Glutamatergic neuron (in vitro differentiated cells): ENCODE measurements around the gene LIMCH1. TPM values are rescaled to one million over a fixed set of nuclear protein-coding genes. Genes with fewer than 3 reads are reported as not detected.

Source experiments
- DNase-seq: peaks from one replicate; pipeline ENCODE4 v3.0.0; 2022
- H3K27ac Mint-ChIP-seq: one replicate; pipeline ENCODE4 v1.8.0; 2020; ENCODE audit warnings: mild to moderate bottlenecking, mixed read lengths, inconsistent platforms; ENCODE audit not compliant: unreplicated experiment
- H3K27me3 Mint-ChIP-seq: one replicate; pipeline ENCODE4 v1.8.0; 2020; ENCODE audit warnings: mild to moderate bottlenecking, moderate library complexity, mixed read lengths, inconsistent platforms; ENCODE audit not compliant: unreplicated experiment
- H3K36me3 Mint-ChIP-seq: one replicate; pipeline ENCODE4 v1.8.0; 2020; ENCODE audit warnings: mild to moderate bottlenecking, mixed read lengths, inconsistent platforms; ENCODE audit not compliant: unreplicated experiment
- H3K4me1 Mint-ChIP-seq: one replicate; pipeline ENCODE4 v1.8.0; 2020; ENCODE audit warnings: mild to moderate bottlenecking, low read depth, mixed read lengths, inconsistent platforms; ENCODE audit not compliant: unreplicated experiment
- H3K4me3 Mint-ChIP-seq: one replicate; pipeline ENCODE4 v1.8.0; 2020; ENCODE audit warnings: mild to moderate bottlenecking, mixed read lengths, inconsistent platforms; ENCODE audit not compliant: unreplicated experiment
- H3K9me3 Mint-ChIP-seq: one replicate; pipeline ENCODE4 v1.8.0; 2020; ENCODE audit warnings: mild to moderate bottlenecking, moderate library complexity, mixed read lengths, inconsistent platforms; ENCODE audit not compliant: unreplicated experiment
- total RNA-seq: library from RNA; stranded (reverse); fragmentation: NEBNext Ultra II Directional; extraction: Animal tissue kit (Norgen Biotek cat#: 25700); gene quantifications from one replicate; pipeline ENCODE4 v1.2.1, GENCODE V29; 2021; ENCODE audit not compliant: unreplicated experiment
- TF ChIP-seq, protein P1 (sequence below): fragments of 200-600 bp; sonication (generic); IDR thresholded peaks from one replicate; pipeline ENCODE4 v1.5.0; 2021; ENCODE audit not compliant: partially characterized antibody, unreplicated experiment

Gene LIMCH1
- total RNA-seq, 1 donor from 2014 or later: 22.5 TPM

DNA sequence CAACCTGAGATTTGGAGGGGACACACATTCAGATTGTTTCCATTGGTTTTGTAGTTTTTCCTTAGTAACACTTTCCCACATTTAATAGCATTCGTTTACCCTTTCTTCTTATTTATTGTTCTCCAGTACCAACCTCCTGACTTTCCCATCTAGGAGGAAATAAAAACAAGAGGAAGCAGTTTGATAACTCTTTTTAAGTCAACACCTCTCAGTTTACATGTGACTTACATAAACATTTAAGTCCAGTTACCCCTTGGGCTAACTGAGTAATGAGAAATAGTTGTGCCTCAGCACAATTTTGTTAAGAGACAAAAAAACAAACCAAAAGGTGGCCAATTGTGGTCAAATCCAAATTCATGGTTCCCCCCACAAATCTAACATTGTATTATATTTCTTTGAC, 175.8 kb downstream of the LIMCH1 start:
- DNase-seq: no peak
- Mint-ChIP-seq H3K27me3 (no peaks in the 10 kb centered on the region), H3K27ac (no peak overlapping the region), H3K4me1 (no peaks in the 10 kb centered on the region), H3K4me3 (no peak overlapping the region), H3K9me3 (no peaks in the 10 kb centered on the region), H3K36me3 (no peaks in the 10 kb centered on the region)
- TF ChIP-seq, protein P1, sequence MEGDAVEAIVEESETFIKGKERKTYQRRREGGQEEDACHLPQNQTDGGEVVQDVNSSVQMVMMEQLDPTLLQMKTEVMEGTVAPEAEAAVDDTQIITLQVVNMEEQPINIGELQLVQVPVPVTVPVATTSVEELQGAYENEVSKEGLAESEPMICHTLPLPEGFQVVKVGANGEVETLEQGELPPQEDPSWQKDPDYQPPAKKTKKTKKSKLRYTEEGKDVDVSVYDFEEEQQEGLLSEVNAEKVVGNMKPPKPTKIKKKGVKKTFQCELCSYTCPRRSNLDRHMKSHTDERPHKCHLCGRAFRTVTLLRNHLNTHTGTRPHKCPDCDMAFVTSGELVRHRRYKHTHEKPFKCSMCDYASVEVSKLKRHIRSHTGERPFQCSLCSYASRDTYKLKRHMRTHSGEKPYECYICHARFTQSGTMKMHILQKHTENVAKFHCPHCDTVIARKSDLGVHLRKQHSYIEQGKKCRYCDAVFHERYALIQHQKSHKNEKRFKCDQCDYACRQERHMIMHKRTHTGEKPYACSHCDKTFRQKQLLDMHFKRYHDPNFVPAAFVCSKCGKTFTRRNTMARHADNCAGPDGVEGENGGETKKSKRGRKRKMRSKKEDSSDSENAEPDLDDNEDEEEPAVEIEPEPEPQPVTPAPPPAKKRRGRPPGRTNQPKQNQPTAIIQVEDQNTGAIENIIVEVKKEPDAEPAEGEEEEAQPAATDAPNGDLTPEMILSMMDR: no peak

DNA sequence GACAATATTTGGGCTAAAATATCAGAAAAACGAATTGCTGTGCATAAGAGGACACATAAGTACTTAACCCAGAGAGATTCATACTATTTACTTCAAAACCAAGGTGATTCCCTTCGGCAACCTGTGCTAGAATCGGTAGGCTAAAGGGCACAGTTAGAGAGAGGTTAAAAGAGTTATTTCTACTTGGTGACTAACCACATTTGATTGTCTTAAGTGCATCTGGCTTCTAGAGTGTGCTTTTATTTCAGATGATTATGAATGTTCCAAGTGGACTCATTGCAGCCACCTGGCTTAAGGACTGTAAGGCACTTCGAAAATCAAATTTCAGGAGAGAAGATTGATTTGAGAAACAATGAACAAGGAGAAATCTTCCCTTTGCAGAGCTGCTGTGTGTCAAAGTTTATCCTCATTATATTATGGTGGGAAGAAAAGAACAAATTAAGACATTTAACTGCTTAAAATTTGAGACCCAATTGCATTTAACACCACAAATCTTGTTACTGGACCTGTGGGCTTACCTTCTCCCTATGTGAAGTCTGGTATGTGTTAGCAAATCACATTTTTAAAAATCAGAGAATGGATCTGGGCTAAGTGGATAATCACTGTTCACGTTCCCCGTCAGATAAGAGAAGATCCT, 176.5 kb downstream of the LIMCH1 start:
- H3K9me3 Mint-ChIP-seq: no peaks in the 10 kb centered on the region
- no peaks in the 10 kb centered on the region for H3K27me3 Mint-ChIP-seq
- no peaks in the 10 kb centered on the region for H3K4me1 Mint-ChIP-seq
- no peak overlapping the region for H3K27ac Mint-ChIP-seq
- no peak for DNase-seq
- no peaks in the 10 kb centered on the region for H3K36me3 Mint-ChIP-seq
- H3K4me3 Mint-ChIP-seq: no peak overlapping the region
- TF ChIP-seq, protein P1: no peak

DNA sequence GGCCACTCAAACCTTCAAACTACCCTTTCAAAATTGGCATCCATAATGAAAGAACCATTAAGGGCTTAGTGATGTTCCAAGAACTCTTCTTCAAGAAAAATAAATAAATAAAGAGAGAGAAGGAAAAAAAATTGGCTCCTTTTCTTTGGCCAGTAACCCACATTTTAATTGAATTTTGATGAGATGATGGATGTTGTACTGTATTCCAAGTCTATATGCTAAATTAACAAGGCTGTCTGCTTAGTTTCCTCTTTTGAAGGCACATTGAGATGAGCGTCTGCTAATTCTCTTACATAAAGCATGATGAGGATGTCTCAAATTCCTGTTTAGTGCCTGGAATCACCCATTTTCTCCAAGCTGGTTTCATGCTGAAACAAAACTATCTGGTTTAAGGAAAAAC, 177.2 kb downstream of the LIMCH1 start:
- Mint-ChIP-seq H3K27me3 (no peaks in the 10 kb centered on the region), H3K36me3 (no peaks in the 10 kb centered on the region), H3K27ac (no peak overlapping the region), H3K4me3 (no peak overlapping the region), H3K9me3 (no peaks in the 10 kb centered on the region), H3K4me1 (no peaks in the 10 kb centered on the region)
- TF ChIP-seq, protein P1: no peak
- DNase-seq: no peak

DNA sequence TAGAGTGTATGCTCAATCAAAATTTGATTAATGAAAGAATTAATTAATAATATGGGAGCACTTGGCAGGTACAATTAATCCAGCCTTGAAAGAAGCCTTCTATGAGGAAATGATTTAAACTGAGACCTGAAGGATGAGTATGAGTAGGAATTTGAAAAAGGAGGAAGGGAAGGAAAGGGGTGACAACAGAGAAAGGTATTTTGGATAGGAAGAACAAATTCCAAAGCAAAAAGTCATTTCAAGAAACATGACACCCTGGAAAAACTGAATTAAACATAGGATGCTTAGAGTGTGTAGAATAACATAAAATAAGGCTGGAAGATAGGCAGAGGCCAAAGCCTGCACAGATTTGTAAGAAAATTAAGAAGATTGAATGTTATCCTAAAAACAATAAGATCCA, 180.9 kb downstream of the LIMCH1 start:
- no peak overlapping the region for H3K27ac Mint-ChIP-seq
- no peaks in the 10 kb centered on the region for H3K27me3 Mint-ChIP-seq
- H3K36me3 Mint-ChIP-seq: no peaks in the 10 kb centered on the region

DNA sequence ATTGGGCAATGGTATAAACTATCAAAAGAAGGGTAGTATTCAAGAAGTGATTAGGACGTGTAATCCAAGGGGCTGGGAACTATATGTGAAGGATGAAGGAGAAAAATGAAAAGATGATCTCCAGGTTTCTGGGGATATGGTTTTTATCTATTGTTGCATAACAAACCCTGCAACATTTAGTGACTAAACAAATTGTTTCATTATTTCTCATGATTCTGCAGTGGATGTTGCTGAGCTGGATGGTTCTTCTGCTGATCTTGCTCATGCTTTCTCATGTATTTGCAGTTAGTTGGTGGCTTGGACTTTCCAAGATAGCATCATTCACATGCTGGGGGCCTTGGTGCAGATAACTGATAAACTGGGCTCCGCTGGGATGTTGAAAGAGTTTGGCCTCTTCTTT, 181.5 kb downstream of the LIMCH1 start:
- no peak overlapping the region for H3K4me3 Mint-ChIP-seq
- no peak overlapping the region for H3K27ac Mint-ChIP-seq
- H3K9me3 Mint-ChIP-seq: no peaks in the 10 kb centered on the region
- DNase-seq: no peak
- TF ChIP-seq, protein P1: no peak
- no peaks in the 10 kb centered on the region for H3K4me1 Mint-ChIP-seq
- no peaks in the 10 kb centered on the region for H3K36me3 Mint-ChIP-seq
- H3K27me3 Mint-ChIP-seq: no peaks in the 10 kb centered on the region

More for the DNA sequence above, 180.9 kb downstream of the LIMCH1 start:
- TF ChIP-seq, protein P1: no peak
- no peak for DNase-seq
- Mint-ChIP-seq H3K4me3 (no peak overlapping the region), H3K9me3 (no peaks in the 10 kb centered on the region), H3K4me1 (no peaks in the 10 kb centered on the region)
